ENCODE data around the gene TMEM128.

TMEM128 gene

DNA sequence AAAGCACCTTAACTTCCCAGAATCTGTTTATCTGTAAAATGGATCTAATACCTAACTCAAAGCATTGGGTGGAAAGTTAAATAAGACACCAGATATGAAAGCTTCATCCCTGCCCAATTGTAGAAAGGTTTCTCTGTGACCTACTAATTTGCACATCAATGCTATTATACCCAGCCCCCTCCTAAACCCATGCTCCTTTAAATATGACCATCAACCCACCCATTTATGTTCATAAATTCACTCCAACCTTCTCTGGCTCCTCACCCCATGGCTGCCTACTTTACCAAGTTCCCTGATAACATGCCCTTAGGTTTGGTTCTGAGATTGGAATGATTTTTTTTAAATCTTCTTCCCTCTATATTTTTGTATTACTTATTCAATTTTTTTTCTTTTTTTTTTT, 40.1 kb upstream of the TMEM128 start:
- TF ChIP-seq, protein P1, sequence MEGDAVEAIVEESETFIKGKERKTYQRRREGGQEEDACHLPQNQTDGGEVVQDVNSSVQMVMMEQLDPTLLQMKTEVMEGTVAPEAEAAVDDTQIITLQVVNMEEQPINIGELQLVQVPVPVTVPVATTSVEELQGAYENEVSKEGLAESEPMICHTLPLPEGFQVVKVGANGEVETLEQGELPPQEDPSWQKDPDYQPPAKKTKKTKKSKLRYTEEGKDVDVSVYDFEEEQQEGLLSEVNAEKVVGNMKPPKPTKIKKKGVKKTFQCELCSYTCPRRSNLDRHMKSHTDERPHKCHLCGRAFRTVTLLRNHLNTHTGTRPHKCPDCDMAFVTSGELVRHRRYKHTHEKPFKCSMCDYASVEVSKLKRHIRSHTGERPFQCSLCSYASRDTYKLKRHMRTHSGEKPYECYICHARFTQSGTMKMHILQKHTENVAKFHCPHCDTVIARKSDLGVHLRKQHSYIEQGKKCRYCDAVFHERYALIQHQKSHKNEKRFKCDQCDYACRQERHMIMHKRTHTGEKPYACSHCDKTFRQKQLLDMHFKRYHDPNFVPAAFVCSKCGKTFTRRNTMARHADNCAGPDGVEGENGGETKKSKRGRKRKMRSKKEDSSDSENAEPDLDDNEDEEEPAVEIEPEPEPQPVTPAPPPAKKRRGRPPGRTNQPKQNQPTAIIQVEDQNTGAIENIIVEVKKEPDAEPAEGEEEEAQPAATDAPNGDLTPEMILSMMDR (IDR thresholded peaks at IDR 0.05; ENCODE audit: insufficient read depth, low read depth, low read length, missing control alignments), result no peak
- H3K4me3 ChIP-seq (ENCODE audit: low read depth, low read length), result no peak overlapping the region
- no peak for DNase-seq (ENCODE audit: low read depth)

DNA sequence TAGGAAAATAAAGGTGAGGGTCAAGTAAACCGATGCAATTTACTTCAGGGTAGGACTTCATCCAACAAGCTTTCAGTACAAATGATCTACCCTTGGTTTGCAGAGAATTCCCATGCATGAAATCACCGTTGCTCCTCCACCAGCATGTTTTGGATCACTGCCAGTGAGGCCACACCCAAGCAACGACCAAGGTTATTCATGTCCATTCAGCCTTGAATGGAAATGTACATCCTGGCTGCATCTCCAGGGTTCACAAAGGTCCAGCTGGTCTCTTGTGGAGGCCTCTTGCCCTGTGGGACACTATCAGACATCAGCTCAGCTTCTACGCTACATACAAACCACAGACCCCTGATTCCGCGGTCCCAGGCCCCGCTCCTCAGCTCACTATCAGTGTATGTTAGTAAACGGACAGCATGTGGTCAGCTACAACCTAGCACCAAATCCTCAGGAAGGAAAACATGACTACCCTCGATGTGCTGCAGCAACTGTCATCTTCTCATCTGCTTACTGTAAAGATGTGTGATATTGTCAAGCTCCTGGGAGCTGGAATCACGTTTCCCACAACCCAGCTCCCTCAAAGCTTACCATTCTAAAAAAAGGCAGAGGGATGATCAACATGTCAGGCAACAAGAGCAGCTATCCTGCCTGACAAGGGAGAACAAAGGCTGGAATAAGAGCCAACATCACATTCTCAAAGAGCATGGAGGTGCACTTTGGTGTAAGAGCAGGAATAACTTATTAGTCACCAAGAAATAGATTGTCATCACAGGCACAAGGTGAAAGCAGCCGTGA, 37.0 kb upstream of the TMEM128 start:
- TF ChIP-seq, protein P1 (IDR thresholded peaks at IDR 0.05; ENCODE audit: insufficient read depth, low read depth, low read length, missing control alignments), result no peak
- no peak overlapping the region for H3K4me3 ChIP-seq (ENCODE audit: low read depth, low read length)
- no peak for DNase-seq (ENCODE audit: low read depth)

DNA sequence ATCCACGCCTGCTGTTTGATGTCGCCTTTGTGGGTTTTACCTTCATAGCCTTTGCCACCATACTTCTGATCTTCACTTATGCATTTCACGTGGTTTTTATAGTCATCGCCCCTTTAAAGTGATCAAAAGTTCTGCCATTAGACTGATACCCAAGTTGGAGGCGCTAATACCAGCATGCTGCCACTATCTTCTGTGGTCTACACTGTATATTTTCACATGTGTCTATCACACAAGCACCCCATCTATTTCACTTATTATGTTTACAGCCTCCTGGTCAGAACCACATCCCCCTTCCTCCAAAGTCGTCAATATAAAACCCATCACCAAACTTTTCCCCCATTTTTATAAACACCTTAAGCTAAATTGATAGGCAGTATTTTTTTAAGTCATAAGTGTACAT, 33.8 kb upstream of the TMEM128 start:
- DNase-seq (ENCODE audit: low read depth), result no peak
- no peak overlapping the region for H3K4me3 ChIP-seq (ENCODE audit: low read depth, low read length)
- TF ChIP-seq, protein P1 (IDR thresholded peaks at IDR 0.05; ENCODE audit: insufficient read depth, low read depth, low read length, missing control alignments), result no peak

DNA sequence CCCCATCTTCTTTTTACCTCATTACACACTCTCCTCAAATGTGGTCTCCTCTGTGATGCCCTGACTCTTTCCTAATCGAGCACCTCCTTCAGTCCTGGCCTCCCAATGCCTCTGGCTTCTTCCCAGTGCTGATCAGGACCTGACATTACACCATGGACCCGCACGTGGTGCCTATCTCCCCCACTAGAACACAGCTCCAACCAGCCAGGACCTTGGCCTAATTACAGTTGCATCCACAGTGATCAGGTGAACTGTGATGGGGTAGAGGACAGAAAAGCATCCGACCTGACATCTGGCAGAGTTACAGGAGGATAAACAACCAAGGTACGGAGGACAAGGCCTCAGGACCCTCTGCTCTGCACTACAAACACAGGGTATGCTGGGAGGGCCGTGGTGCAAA, 29.5 kb upstream of the TMEM128 start:
- TF ChIP-seq, protein P1 (IDR thresholded peaks at IDR 0.05; ENCODE audit: insufficient read depth, low read depth, low read length, missing control alignments), result no peak
- DNase-seq (ENCODE audit: low read depth), result no peak

DNA sequence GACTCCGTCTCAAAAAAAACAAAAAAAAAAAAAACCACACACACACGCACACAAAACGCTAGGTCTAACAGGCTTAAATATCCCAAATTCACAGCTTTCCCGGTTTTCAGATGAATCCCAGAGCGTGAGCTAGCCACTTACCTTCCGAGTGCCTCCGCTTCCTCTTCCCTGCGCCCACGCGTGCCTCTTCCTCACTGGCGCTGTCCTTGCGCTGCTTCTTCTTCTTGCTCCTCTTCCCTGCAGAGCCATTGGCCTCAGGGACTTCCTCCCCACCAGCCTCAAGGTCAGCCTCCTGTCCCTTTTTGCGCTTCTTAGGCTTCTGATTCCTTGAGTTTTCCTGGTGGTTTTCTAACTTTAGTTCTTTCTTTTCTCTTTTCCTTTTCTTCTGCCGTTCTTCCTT, 26.2 kb upstream of the TMEM128 start:
- TF ChIP-seq, protein P1 (IDR thresholded peaks at IDR 0.05; ENCODE audit: insufficient read depth, low read depth, low read length, missing control alignments), result no peak
- H3K4me3 ChIP-seq (ENCODE audit: low read depth, low read length), result no peak overlapping the region
- DNase-seq (ENCODE audit: low read depth), result no peak

More for the DNA sequence above, 29.5 kb upstream of the TMEM128 start:
- H3K4me3 ChIP-seq (ENCODE audit: low read depth, low read length), result no peak overlapping the region

DNA sequence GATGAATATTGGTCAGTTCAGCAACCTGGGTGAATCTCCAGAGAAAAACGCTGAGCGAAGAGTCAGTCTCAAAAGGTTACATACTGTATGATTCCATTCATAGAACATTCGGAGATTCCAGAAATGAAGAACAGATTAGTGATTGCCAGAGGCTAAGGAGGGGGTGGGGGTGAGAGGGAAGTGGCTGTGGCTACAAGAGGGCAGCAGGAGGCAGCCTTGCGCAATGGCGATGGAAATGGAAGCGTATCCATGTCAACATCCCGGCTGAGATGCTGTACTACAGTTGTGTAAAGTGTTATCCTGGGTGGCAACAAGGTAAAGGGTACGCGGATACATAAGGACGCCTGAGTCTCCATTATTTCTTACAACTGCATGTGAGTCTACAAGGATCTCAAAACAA, 23.9 kb upstream of the TMEM128 start:
- no peak overlapping the region for H3K4me3 ChIP-seq (ENCODE audit: low read depth, low read length)
- DNase-seq (ENCODE audit: low read depth), result no peak
- TF ChIP-seq, protein P1 (IDR thresholded peaks at IDR 0.05; ENCODE audit: insufficient read depth, low read depth, low read length, missing control alignments), result no peak

DNA sequence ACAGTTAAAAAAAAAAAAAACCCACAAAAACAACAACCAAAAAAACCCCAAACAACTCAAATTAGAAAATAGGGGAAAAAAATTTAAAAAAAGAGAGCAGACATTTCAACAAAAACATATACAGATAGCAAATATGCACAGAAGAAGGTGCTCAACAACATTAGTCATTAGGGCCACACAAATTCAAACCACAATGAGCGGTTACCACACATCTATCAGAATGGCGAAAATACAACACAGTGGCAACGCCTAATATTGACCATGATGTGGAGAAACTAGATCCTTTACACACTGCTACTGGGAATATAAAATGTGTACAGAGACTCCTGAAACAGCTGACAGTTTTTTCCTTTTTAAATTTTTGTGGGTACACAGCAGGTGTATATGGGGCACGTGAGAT, 22.5 kb upstream of the TMEM128 start:
- H3K4me3 ChIP-seq (ENCODE audit: low read depth, low read length), result no peak overlapping the region
- TF ChIP-seq, protein P1 (IDR thresholded peaks at IDR 0.05; ENCODE audit: insufficient read depth, low read depth, low read length, missing control alignments), result no peak
- no peak for DNase-seq (ENCODE audit: low read depth)

All from GM12865 (cell line).